Measurements from ENCODE around the gene ADAM23.

ADAM23 gene

DNA sequence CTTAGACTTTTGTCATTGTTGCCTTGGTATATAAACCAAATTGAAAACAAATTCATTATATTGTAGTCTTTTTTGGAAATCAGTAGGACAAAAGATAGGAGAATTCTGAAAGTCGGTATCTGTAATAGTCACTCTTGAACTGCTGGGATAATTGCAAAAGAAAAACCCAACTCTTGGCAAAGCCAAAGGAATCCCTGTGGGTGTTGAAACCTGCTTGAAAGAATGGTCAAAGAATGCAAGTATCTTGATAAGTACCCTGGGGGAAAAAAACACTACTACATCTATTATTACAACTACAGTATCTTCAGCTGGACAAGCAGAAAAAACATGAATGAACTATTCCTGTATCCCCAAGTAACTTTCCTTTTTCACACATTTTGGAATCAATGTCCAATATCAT is 191.7 kb downstream of the ADAM23 start:
- H3K4me1 Mint-ChIP-seq: no peaks in the 10 kb centered on the region
- no peaks in the 10 kb centered on the region for H3K36me3 Mint-ChIP-seq
- H3K9me3 Mint-ChIP-seq: no peaks in the 10 kb centered on the region
- no peak for ATAC-seq (replicated peaks)
- no peak for DNase-seq
- H3K4me3 Mint-ChIP-seq: no peak overlapping the region
- peaks cover 5 to 7% of the 10 kb centered on the region in 2 donors for H3K27me3 Mint-ChIP-seq
- H3K27ac Mint-ChIP-seq: no peak overlapping the region

DNA sequence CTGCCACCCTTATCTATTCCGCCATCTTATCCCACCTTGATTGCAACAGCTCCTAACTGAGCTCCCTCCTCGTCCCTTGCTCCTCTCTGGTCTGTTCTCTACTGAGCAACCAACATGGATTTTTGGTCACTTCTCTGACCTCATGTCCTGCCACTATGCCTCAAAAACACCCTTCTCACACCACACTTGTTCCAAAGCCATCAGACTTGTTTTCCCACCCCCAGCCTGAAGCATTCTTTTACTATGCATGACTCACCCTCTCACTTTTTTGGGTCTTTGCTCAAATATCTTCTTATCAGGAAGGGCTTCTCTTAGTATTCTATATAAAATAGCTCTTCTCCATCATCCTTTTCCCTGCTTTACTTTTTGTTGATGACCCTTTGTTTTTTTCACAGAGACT is 196.3 kb downstream of the ADAM23 start:
- Mint-ChIP-seq H3K27me3 (peaks cover 6 to 12% of the 10 kb centered on the region in 2 donors), H3K27ac (no peak overlapping the region), H3K4me3 (no peak overlapping the region), H3K9me3 (no peaks in the 10 kb centered on the region), H3K36me3 (no peaks in the 10 kb centered on the region), H3K4me1 (no peaks in the 10 kb centered on the region)
- ATAC-seq (replicated peaks) (no peak), DNase-seq (no peak)

DNA sequence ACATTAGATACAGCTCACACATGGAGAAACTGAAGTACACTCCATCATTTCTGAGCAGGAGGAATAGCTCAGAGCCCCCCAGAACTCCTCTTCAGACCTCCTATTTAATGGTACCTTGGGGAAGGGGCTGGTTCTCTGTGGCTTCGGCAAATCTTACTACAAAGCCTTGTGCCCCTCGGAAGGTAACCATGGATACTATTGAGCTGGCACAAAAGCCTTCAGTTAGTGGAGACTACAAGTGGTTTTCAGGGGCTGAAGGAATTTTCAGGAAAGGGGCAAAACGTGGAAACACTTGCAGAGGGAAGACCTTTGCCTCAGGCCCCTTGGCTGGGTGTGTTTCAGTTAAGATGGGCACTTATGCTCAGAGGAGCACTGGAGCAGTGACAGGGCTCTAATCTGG is 197.9 kb downstream of the ADAM23 start:
- no peaks in the 10 kb centered on the region for H3K36me3 Mint-ChIP-seq
- H3K9me3 Mint-ChIP-seq: no peaks in the 10 kb centered on the region
- H3K4me1 Mint-ChIP-seq: no peaks in the 10 kb centered on the region
- no peak for ATAC-seq (replicated peaks)
- no peak for DNase-seq
- no peak overlapping the region for H3K27ac Mint-ChIP-seq
- no peak overlapping the region for H3K4me3 Mint-ChIP-seq
- H3K27me3 Mint-ChIP-seq: peaks cover 6 to 15% of the 10 kb centered on the region in 2 donors

DNA sequence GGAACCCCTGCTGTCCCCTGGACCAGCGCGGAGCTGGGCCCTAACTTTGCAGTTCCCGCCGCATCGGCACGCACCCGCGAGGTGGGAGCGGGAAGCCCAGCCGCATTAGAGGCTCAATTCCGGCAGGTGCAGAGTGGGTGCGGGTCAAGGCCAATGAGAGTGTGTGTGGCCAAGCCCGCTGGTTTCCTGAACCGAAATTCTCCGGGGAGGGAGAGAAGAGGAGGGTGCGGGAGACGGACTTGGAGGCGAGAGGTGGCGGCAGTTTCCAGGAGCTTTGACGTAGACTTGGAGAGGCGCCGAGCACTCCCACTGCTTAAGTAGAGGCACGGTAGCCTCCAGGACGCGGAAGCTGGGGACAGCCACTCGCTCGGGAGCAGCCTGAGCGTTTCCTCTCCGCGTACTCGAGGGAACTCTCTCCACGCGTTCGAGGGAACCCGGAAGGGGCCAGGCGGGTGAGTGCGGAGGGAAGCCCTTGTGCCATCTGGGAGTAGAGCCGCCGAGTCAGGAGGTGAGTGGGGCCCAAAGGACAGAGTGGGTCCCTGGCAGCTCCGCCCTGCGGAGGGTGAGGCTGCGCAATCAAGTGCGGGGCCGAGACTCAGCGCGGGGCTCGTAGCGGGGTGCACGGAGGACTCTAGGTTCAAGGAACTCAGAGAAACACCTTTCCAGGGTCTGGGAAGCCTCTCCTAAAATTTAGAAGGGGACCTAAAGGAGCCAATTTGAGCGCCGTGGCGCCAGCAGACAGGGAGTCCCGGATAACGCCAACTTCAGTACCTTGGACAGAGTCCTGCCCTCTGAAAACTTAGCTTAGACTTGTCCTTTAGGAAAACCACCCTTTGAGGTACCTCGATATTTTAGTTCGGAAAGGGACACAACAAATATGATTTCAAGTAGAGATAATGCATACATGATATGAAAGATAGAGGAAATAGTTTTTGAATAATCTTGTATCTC is 199.0 kb downstream of the ADAM23 start, which contains the start of gene FAM237A:
TSS of gene FAM237A (plus strand) at position 413 of the 951 bp plus-strand sequence. CDS start 1,750 bp downstream, outside the sequence.
- ATAC-seq (replicated peaks): no peak
- no peaks in the 10 kb centered on the region for H3K36me3 Mint-ChIP-seq
- no peaks in the 10 kb centered on the region for H3K9me3 Mint-ChIP-seq
- H3K4me3 Mint-ChIP-seq: no peak within 1 kb of the TSS
- no peaks in the 10 kb centered on the region for H3K4me1 Mint-ChIP-seq
- H3K27me3 Mint-ChIP-seq: peaks cover 10 to 15% of the 10 kb centered on the region in 2 donors
- DNase-seq: no peak
- H3K27ac Mint-ChIP-seq: no peak within 1 kb of the TSS

DNA sequence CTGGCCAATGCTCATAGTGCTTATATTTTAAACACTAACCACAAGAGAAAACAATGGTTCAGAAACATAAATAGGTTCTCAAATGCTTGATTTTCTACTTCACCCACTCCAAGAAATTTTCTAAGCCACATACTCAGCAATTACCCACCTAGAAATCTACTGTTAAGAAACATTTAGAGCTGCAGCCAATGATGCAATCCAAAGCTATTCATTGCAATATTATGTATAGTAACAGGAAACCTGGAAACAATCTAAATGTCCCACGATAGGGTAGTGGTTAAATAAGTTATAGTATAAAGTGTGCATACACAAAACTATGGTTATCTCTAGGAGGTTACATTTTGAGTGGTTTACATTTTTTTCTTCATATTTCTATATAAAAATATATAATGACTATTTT is 204.7 kb downstream of the ADAM23 start:
- Mint-ChIP-seq H3K27me3 (peaks cover 6 to 11% of the 10 kb centered on the region in 2 donors), H3K9me3 (no peaks in the 10 kb centered on the region), H3K4me1 (no peaks in the 10 kb centered on the region), H3K27ac (no peak overlapping the region), H3K4me3 (no peak overlapping the region), H3K36me3 (no peaks in the 10 kb centered on the region)
- no peak for ATAC-seq (replicated peaks)
- DNase-seq: no peak

DNA sequence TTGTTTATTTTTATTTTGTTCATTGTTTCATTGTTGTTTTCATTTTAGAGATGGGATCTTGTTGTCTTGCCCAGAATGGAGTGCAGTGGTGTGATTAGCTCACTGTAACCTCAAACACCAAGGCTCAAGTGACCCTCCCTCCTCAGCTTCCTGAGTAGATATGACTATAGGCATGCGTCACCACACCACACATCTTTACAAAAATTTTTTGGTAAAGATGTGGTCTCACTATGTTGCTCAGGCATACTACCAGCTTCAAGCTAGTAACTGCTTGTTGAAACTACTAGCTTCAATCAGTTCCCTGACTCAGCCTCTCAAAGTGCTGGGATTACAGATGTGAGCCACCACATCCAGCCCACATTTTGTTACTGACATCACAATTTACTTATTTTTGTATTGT is 213.8 kb downstream of the ADAM23 start:
- Mint-ChIP-seq H3K27me3 (peaks cover 6 to 10% of the 10 kb centered on the region in 2 donors), H3K27ac (no peak overlapping the region), H3K4me3 (no peak overlapping the region), H3K36me3 (no peaks in the 10 kb centered on the region), H3K4me1 (no peaks in the 10 kb centered on the region), H3K9me3 (peaks cover 8 to 9% of the 10 kb centered on the region in 2 donors)
- no peak for DNase-seq
- ATAC-seq (replicated peaks): no peak

DNA sequence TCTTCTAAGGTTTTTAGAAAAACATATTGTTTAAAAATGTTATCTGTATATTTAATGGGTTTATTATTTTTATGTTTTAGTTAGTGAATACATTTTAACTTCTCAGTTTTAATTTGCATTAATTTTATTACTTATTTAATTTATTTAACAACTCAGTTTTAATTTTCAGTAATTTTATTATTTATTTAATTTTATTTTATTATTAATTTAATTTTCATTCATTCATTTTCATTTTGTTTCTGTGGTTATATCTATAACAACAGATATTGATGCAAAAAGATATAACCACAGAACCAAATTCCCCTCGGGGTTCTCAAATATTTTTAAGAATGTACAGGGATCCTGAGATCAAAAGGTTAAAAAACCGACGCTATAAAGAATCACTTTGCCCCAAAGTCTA is 221.9 kb downstream of the ADAM23 start:
- Mint-ChIP-seq H3K4me1 (no peaks in the 10 kb centered on the region), H3K27me3 (peaks cover 17 to 19% of the 10 kb centered on the region in 2 donors), H3K36me3 (no peaks in the 10 kb centered on the region), H3K4me3 (no peak overlapping the region), H3K9me3 (no peaks in the 10 kb centered on the region), H3K27ac (no peak overlapping the region)
- ATAC-seq (replicated peaks) (no peak), DNase-seq (no peak)
